IMR-90 (cell line): ENCODE results near the gene QDPR.

Source experiments
- BHLHE40 ChIP-seq: fragments of 150-350 bp; IDR thresholded peaks from 2 replicates; pipeline ENCODE4 v1.6.1; 2016; ENCODE audit warnings: mild to moderate bottlenecking, low read depth, low read length
- CTCF ChIP-seq: conservative IDR thresholded peaks from 2 replicates; pipeline ENCODE4 v1.5.1; 2012; ENCODE audit warnings: mild to moderate bottlenecking, low read depth, low read length, improper control_type of control experiment
- FOS ChIP-seq: fragments of 150-350 bp; IDR thresholded peaks from 2 replicates; pipeline ENCODE4 v1.6.1; 2016; ENCODE audit warnings: low read depth, low read length
- MAFK ChIP-seq: IDR thresholded peaks from 2 replicates; pipeline ENCODE4 v1.6.1; 2012; ENCODE audit warnings: low read depth, low read length, improper control_type of control experiment
- NFE2L2 ChIP-seq: fragments of 150-350 bp; IDR thresholded peaks from 2 replicates; pipeline ENCODE4 v1.6.1; 2016; ENCODE audit warnings: low read depth, mild to moderate bottlenecking, low read length
- POLR2A ChIP-seq: IDR thresholded peaks from 2 replicates; pipeline ENCODE4 v1.6.1; 2012; ENCODE audit warnings: mild to moderate bottlenecking, low read depth, low read length
- RAD21 ChIP-seq: IDR thresholded peaks from 2 replicates; pipeline ENCODE4 v1.6.1; 2012; ENCODE audit warnings: low read length, improper control_type of control experiment
- RCOR1 ChIP-seq: IDR thresholded peaks from 2 replicates; pipeline ENCODE4 v1.6.1; 2012; ENCODE audit warnings: mild to moderate bottlenecking, low read length, improper control_type of control experiment; ENCODE audit not compliant: insufficient replicate concordance
- RFX5 ChIP-seq: IDR thresholded peaks from 2 replicates; pipeline ENCODE4 v1.8.0; 2012; ENCODE audit warnings: low read depth, mild to moderate bottlenecking, low read length, moderate library complexity
- SMC3 ChIP-seq: fragments of 150-350 bp; IDR thresholded peaks from 2 replicates; pipeline ENCODE4 v1.6.1; 2016; ENCODE audit warnings: low read depth, mild to moderate bottlenecking, antibody characterized with exemption, low read length, moderate library complexity
- USF2 ChIP-seq: fragments of 150-350 bp; IDR thresholded peaks from 2 replicates; pipeline ENCODE4 v1.6.1; 2017; ENCODE audit warnings: mild to moderate bottlenecking, antibody characterized with exemption, low read length, low read depth

- no peak for TF ChIP-seq CTCF
- no peak for TF ChIP-seq POLR2A
- no peak for TF ChIP-seq RCOR1
- no peak for TF ChIP-seq RFX5
- TF ChIP-seq RAD21: no peak
- no peak for TF ChIP-seq USF2
- TF ChIP-seq NFE2L2: no peak
- no peak for TF ChIP-seq BHLHE40
- TF ChIP-seq SMC3: no peak
- TF ChIP-seq MAFK: no peak
- no peak for TF ChIP-seq FOS
Observed at GRCh38 chr4:17514865-17515264, 3.0 kb upstream of the QDPR start, which contains the start of gene CLRN2.
